Endothelial cell of umbilical vein (primary cell): ENCODE measurements around the gene TEKTIP1.

ENCODE experiments used
- EZH2 ChIP-seq: IDR thresholded peaks from 2 replicates; pipeline ENCODE4 v1.6.1; 2012; ENCODE audit warnings: borderline replicate concordance, low read depth, mild to moderate bottlenecking, moderate library complexity, low read length, inconsistent platforms; ENCODE audit not compliant: severe bottlenecking
- JUN ChIP-seq: IDR thresholded peaks from 2 replicates; pipeline ENCODE4 v1.6.1; 2011; ENCODE audit warnings: borderline replicate concordance, low read depth; ENCODE audit not compliant: insufficient read length, insufficient read depth
- POLR2A ChIP-seq: IDR thresholded peaks from 2 replicates; pipeline ENCODE4 v1.6.1; 2012; ENCODE audit warnings: low read depth, mild to moderate bottlenecking, control low read depth, low read length

GRCh38 chr19:3509566-3509989 lies 29.4 kb upstream of the TEKTIP1 start:
- no peak for TF ChIP-seq JUN
- no peak for TF ChIP-seq POLR2A
- TF ChIP-seq EZH2 = no peak
